ENCODE results near the gene AAK1. TPM values are rescaled to one million over a fixed set of nuclear protein-coding genes. Genes with fewer than 3 reads are reported as not detected.

AAK1 gene
- polyA plus RNA-seq, 1 experiment = 23.3 TPM

DNA sequence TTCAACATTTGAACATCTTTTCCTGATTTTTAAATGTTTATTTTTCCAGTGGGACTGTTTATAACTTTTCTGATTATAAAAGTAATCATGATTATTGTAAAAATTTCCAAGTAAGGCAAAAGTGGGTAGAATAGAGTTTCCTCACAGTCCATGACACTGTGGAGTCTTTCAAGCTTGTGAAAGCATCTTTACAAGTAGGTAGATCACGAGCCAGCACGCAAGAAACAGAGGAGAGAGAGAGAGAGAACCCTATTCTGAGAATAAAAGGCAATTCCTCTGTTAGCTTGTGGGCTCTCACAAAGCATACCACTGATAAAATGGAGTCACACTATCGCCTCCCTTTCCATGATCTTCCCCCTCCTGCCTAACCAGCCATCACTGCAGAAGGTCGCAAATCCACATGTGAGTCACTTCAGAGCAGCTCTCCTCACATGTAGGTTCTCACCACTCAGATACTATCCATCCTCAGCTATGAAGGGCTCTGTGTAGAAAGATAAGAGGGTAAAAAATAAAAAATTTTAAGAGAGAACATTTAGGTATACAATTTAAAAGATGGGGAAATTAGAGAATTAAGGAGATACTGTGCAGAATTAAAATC is 40.3 kb downstream of the AAK1 start:
- no peak for DNase-seq (ENCODE audit: low read depth)
- TF ChIP-seq, protein P1, sequence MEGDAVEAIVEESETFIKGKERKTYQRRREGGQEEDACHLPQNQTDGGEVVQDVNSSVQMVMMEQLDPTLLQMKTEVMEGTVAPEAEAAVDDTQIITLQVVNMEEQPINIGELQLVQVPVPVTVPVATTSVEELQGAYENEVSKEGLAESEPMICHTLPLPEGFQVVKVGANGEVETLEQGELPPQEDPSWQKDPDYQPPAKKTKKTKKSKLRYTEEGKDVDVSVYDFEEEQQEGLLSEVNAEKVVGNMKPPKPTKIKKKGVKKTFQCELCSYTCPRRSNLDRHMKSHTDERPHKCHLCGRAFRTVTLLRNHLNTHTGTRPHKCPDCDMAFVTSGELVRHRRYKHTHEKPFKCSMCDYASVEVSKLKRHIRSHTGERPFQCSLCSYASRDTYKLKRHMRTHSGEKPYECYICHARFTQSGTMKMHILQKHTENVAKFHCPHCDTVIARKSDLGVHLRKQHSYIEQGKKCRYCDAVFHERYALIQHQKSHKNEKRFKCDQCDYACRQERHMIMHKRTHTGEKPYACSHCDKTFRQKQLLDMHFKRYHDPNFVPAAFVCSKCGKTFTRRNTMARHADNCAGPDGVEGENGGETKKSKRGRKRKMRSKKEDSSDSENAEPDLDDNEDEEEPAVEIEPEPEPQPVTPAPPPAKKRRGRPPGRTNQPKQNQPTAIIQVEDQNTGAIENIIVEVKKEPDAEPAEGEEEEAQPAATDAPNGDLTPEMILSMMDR (IDR thresholded peaks at IDR 0.05; ENCODE audit: insufficient read depth, low read depth, low read length) = no peak
- H3K27me3 ChIP-seq (ENCODE audit: control insufficient read depth, insufficient read depth, low read length) = no peaks in the 10 kb centered on the region
- no peaks in the 10 kb centered on the region; the same call in none of the 2 replicates for H3K36me3 ChIP-seq (ENCODE audit: control insufficient read depth, insufficient read depth, low read length)
- ChIA-PET CTCF (interaction anchor here (1.1 to 2.1 kb wide), 2 partner anchors 17 to 38 kb away, joined by 3 to 5 read pairs; no protein-coding TSS in a partner anchor), POLR2A (no interaction called here)
- no peak overlapping the region for H3K4me3 ChIP-seq (ENCODE audit: low read depth, low read length)

DNA sequence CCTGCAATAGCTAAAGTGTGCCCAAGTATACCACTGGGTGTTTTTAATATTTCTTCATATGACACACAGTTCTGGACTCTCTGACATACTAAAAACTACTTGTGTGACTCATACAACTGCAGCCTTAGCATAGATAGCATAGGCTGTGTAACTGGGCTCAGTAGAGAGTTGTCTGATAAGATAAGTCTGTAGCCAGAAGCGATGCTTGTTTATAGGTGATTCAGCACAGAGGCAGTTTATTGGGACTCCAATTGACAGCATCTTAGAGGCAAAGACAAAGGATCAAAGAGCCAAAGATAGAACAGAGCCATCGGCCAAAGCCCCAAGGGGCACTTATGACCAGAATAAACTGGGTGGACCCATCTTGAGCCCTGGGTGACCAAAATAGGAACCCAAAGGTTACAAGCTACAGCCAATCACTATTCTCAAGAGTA is 42.3 kb downstream of the AAK1 start:
- no peaks in the 10 kb centered on the region for H3K27me3 ChIP-seq (ENCODE audit: control insufficient read depth, insufficient read depth, low read length)
- TF ChIP-seq, protein P1 (IDR thresholded peaks at IDR 0.05; ENCODE audit: insufficient read depth, low read depth, low read length) = no peak
- no peak overlapping the region for H3K4me3 ChIP-seq (ENCODE audit: low read depth, low read length)
- CTCF ChIA-PET = interaction anchor here (1.1 kb wide), 1 partner anchor 13 kb away, joined by 4 read pairs; no protein-coding TSS in a partner anchor
- no peaks in the 10 kb centered on the region; the same call in 1 of the 2 replicates for H3K36me3 ChIP-seq (ENCODE audit: control insufficient read depth, insufficient read depth, low read length)
- POLR2A ChIA-PET = no interaction called here
- DNase-seq (ENCODE audit: low read depth) = peak; percentile 44

DNA sequence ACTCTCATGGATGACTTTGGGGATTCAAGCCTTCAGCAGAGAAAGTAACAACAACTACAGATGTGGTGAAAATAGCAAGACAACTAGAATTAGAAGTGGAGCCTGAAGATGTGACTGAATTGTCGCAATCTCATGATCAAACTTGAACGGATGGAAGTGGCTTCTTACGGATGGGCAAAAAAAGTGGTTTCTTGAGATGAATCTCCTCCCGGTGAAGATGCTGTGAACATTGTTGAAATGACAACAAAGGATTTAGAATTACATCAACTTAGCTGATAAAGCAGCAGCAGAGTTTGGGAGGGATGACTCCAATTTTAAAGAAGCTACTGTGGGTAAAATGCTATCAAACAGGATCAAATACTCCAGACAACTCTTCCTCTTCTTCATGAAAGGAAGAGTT is 43.1 kb downstream of the AAK1 start:
- TF ChIP-seq, protein P1 (IDR thresholded peaks at IDR 0.05; ENCODE audit: insufficient read depth, low read depth, low read length) = no peak
- DNase-seq (ENCODE audit: low read depth) = no peak
- Histone ChIP-seq H3K36me3 (ENCODE audit: control insufficient read depth, insufficient read depth, low read length) (no peaks in the 10 kb centered on the region; the same call in 1 of the 2 replicates), H3K4me3 (ENCODE audit: low read depth, low read length) (no peak overlapping the region), H3K27me3 (ENCODE audit: control insufficient read depth, insufficient read depth, low read length) (no peaks in the 10 kb centered on the region)
- ChIA-PET CTCF (interaction anchor here (1.1 kb wide), 1 partner anchor 14 kb away, joined by 4 read pairs; no protein-coding TSS in a partner anchor), POLR2A (no interaction called here)

DNA sequence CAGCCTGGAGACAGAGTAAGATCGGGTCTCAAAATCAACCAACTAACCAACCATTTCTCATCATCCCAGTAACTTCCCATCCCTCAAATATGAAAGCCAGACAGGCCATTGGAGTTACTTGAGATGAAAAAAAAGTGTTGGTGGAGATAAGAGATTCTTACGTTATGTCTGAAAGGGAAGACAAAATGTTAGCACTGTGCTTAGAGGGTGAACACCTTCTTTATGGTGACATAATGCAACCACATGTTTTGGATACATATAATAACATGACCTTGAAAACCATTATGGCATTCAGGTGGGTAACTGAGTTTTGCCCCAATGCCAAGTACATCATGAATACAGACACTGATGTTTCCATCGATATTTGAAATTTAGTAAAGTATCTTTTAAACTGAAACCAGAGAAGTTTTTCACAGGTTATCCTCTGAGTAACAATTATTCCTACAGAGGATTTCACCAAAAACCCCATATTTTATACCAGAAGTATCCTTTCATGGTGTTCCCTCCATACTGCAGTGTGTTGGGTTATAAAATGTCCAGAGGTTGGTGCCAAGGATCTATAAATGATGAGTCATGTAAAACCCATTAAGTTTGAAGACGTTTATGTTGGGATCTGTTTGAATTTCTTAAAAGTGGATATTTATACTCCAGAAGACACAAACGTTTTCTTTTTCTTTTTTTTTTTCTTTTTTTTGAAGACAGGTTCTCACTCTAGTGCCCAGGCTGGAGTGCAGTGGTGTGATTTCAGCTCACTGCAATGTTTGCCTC is 45.5 kb downstream of the AAK1 start:
- Histone ChIP-seq H3K4me3 (ENCODE audit: low read depth, low read length) (no peak overlapping the region), H3K36me3 (ENCODE audit: control insufficient read depth, insufficient read depth, low read length) (no peaks in the 10 kb centered on the region), H3K27me3 (ENCODE audit: control insufficient read depth, insufficient read depth, low read length) (no peaks in the 10 kb centered on the region)
- ChIA-PET POLR2A (no interaction called here), CTCF (no interaction called here)
- TF ChIP-seq, protein P1 (IDR thresholded peaks at IDR 0.05; ENCODE audit: insufficient read depth, low read depth, low read length) = no peak
- no peak for DNase-seq (ENCODE audit: low read depth)

DNA sequence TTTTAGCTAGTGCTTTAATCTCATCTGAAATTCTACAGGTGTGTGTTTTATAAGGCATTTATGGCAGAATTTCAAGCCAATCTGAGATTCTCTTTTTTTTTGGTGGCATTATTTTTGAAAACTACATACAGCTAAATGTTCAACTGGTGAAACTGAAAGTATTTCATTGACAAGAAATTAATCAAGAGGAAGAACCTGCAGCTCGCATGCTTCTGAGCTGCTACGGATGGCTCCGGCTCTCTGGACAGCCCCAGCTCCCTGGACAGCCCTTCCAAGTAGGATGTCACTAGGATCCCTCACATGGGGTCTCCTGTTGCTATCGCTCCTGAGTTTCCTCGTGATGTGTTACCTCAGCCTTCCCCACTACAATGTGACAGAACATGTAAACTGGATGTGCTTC is 46.4 kb downstream of the AAK1 start:
- POLR2A ChIA-PET = no interaction called here
- DNase-seq (ENCODE audit: low read depth) = no peak
- Histone ChIP-seq H3K4me3 (ENCODE audit: low read depth, low read length) (no peak overlapping the region), H3K27me3 (ENCODE audit: control insufficient read depth, insufficient read depth, low read length) (no peaks in the 10 kb centered on the region), H3K36me3 (ENCODE audit: control insufficient read depth, insufficient read depth, low read length) (no peaks in the 10 kb centered on the region)
- CTCF ChIA-PET = interaction anchor here (1.3 kb wide), 1 partner anchor 16 kb away, joined by 3 read pairs; no protein-coding TSS in a partner anchor
- TF ChIP-seq, protein P1 (IDR thresholded peaks at IDR 0.05; ENCODE audit: insufficient read depth, low read depth, low read length) = no peak

All from BJ (cell line).